Peyer's patch (tissue), 4 donors: ENCODE results near the gene ITGA5. TPM values are rescaled to one million over a fixed set of nuclear protein-coding genes. Genes with fewer than 3 reads are reported as not detected.

ENCODE experiments used
- DNase-seq, 3 donors: peaks; one replicate each; pipeline ENCODE4 v3.0.0-alpha.2; 2017 to 2019
- H3K27ac ChIP-seq, 4 donors: fragments of 200-600 bp; sonication (generic); one replicate each; pipeline ENCODE4 v1.5.1; 2016 to 2019
- H3K27me3 ChIP-seq, 2 donors: fragments of 200-600 bp; sonication (generic); one replicate each; pipeline ENCODE4 v1.5.1; 2019
- H3K36me3 ChIP-seq, 3 donors: fragments of 200-600 bp; sonication (generic); one replicate each; pipeline ENCODE4 v1.5.1; 2016 to 2019
- H3K4me1 ChIP-seq, 4 donors: fragments of 200-600 bp; sonication (generic); one replicate each; pipeline ENCODE4 v1.5.1; 2016 to 2019
- H3K4me3 ChIP-seq, 4 donors: fragments of 200-600 bp; sonication (generic); 1 replicate in 3 of 4; 2 replicates in 1 of 4; pipeline ENCODE4 v1.5.1; 2016 to 2019; ENCODE audit warnings: mild to moderate bottlenecking in 1 of 4
- H3K9me3 ChIP-seq, 4 donors: fragments of 200-600 bp; sonication (generic); one replicate each; pipeline ENCODE4 v1.5.1; 2016 to 2019; ENCODE audit warnings: mild to moderate bottlenecking in 1 of 4
- POLR2A ChIP-seq, 2 donors: fragments of 450-650 bp; IDR thresholded peaks; one replicate each; pipeline ENCODE4 v1.5.1; 2017; ENCODE audit warnings: antibody characterized with exemption in 2 of 2, mild to moderate bottlenecking in 2 of 2, moderate library complexity in 2 of 2
- total RNA-seq, 4 donors: library from RNA; depleted of rRNA; stranded (reverse); fragments of >200 nt; gene quantifications; one replicate each; pipeline ENCODE4 v1.1.0, GENCODE V29; 2016
- TF ChIP-seq, protein P1 (sequence below), 6 experiments: fragments of 450-650 bp in 4 of 6; fragments of 200-600 bp in 2 of 6; sonication (generic) in 1 of 6; IDR thresholded peaks; one replicate each; pipeline ENCODE4 v1.5.1; 2017 to 2019; ENCODE audit warnings: antibody characterized with exemption in 6 of 6, mild to moderate bottlenecking in 3 of 6, moderate library complexity in 1 of 6

The ITGA5 gene
- total RNA-seq, 4 donors from 2014 or later, result 21.0 to 78.4 (median 44.5) TPM

DNA sequence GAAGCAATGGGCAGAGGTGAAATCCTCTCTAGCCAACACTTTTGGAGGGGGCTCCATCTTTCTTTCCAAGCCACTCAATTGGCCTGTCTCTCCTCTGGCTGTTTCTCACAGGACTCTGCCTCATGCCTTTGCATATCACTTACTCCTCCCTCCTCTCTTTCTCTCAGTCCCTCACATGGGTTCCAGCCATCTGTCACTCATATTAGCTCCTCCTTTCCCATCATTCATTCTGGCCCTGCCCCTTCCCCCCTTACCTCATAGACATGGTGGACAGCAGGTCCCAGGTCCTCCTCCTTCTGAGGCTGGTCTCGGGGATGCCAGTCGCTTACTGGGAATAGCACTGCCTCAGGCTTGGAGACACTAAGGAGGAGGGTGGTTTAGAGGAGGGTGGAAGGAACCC is 17.9 kb downstream of the ITGA5 start:
- no peaks in the 10 kb centered on the region for H3K27me3 ChIP-seq
- H3K27ac ChIP-seq, result no peak overlapping the region
- H3K36me3 ChIP-seq, result peaks cover 0 to 93% (median 0%) of the 10 kb centered on the region in 3 donors
- TF ChIP-seq POLR2A (IDR thresholded peaks at IDR 0.05), result no peak
- TF ChIP-seq, protein P1, sequence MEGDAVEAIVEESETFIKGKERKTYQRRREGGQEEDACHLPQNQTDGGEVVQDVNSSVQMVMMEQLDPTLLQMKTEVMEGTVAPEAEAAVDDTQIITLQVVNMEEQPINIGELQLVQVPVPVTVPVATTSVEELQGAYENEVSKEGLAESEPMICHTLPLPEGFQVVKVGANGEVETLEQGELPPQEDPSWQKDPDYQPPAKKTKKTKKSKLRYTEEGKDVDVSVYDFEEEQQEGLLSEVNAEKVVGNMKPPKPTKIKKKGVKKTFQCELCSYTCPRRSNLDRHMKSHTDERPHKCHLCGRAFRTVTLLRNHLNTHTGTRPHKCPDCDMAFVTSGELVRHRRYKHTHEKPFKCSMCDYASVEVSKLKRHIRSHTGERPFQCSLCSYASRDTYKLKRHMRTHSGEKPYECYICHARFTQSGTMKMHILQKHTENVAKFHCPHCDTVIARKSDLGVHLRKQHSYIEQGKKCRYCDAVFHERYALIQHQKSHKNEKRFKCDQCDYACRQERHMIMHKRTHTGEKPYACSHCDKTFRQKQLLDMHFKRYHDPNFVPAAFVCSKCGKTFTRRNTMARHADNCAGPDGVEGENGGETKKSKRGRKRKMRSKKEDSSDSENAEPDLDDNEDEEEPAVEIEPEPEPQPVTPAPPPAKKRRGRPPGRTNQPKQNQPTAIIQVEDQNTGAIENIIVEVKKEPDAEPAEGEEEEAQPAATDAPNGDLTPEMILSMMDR (IDR thresholded peaks at IDR 0.05), result no peak
- DNase-seq, result no peak
- no peaks in the 10 kb centered on the region for H3K4me1 ChIP-seq
- no peaks in the 10 kb centered on the region for H3K9me3 ChIP-seq
- no peak overlapping the region for H3K4me3 ChIP-seq

DNA sequence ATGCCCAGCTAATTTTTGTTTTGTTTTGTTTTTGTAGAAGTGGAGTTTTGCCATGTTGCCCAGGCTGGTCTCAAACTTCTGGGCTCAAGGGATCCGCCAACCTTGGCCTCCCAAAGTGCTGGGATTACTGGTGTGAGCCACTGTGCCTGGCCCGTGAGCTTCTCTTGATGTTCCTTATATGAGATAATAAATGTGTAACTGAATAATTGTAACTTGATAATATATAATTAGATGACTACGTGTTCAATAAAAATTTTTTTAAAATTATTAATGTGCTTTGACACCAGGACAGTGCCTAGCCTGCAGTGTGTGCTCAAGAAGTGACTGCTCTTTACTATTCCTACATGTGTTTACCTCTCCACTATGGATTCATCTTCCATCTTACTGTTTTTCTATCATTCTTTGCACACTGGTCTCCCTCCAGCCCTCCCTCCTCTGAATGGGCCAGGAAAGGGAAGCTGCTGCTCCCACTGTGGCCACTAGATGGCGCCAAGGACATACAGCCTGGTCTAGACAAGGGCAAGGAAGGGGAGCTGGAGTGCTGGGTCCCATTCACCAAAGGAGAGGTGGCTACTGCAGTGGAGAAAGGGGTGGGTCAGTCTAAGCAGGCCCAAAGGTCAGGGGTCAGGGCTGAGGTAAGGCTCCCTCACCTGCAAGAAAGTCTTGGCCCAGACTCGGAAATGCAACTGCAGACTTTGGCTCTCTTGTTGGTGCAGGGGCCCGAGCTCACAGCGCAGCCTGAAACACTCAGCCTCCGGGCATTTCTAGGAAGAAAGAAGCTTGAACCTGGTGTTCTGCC is 19.9 kb downstream of the ITGA5 start:
- peak; percentile 87 to 93 (median 88) for DNase-seq
- no peaks in the 10 kb centered on the region for H3K9me3 ChIP-seq

DNA sequence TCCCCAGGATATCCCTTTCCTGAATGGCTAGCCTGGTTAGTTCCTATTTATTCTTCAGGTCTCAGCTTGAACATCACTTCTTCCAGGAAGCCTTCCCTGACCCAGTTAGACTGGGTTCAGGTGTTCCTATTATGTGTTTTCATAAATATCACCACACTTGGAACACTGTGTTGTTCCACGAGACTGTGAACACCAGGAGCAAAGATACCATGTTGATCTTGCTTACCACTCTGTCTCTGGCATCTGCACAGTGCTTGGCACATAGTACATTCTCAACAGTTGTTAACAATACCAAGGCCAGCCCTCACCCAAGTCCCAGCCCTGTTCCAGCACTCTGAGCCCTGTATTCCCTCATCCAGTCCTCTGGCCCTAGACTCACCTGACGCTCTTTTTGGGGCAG is 20.8 kb downstream of the ITGA5 start:
- DNase-seq, result no peak
- TF ChIP-seq POLR2A (IDR thresholded peaks at IDR 0.05), result no peak
- TF ChIP-seq, protein P1 (IDR thresholded peaks at IDR 0.05), result no peak
- H3K27me3 ChIP-seq, result no peaks in the 10 kb centered on the region
- H3K9me3 ChIP-seq, result no peaks in the 10 kb centered on the region
- H3K27ac ChIP-seq, result no peak overlapping the region
- H3K4me1 ChIP-seq, result no peaks in the 10 kb centered on the region
- peaks cover 0 to 83% (median 0%) of the 10 kb centered on the region in 3 donors for H3K36me3 ChIP-seq
- no peak overlapping the region for H3K4me3 ChIP-seq

More for the DNA sequence above, 19.9 kb downstream of the ITGA5 start:
- no peaks in the 10 kb centered on the region for H3K4me1 ChIP-seq
- no peak for TF ChIP-seq POLR2A (IDR thresholded peaks at IDR 0.05)
- TF ChIP-seq, protein P1 (IDR thresholded peaks at IDR 0.05), result peak; percentile 89 to 98 (median 94)
- no peak overlapping the region for H3K27ac ChIP-seq
- H3K36me3 ChIP-seq, result peaks cover 0 to 93% (median 0%) of the 10 kb centered on the region in 3 donors
- no peak overlapping the region for H3K4me3 ChIP-seq
- H3K27me3 ChIP-seq, result no peaks in the 10 kb centered on the region

DNA sequence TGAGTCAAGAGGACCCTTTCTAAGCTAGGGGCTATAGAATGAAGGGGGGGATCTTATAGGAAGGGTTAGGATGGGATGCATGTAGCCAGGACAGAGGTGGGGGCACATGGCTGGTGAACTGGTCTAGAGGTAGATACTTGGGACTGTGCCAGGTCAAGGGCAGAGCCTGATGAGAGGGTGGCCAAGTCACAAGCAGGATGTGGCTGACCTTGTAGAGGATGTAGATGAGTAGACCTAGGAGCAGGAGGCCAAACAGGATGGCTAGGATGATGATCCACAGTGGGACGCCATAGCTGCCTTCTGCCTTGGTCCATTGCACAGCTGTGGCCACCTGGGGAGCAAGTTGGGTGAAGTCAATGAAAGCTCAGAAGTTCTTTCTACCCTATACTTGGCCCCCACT is 21.9 kb downstream of the ITGA5 start:
- no peak for DNase-seq

DNA sequence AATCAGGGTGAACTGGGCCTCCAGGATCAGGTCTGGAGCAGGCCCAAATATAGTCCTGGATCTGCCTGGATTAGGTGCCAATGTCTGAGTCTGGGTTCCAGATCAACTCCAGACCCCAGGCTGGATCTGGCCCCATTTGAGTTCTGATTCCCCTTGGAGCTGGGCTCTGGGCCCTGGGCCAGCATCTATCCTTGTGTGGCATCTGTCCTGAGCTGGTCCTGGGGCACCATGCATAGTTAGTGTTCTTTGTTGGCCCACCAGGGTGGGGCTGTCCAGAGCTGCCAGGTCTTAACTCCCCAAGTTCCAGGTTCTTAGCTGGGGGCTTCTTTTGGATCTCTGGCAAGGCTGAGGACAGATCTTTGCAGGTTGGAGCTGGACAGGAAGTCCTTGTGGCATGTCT is 23.5 kb downstream of the ITGA5 start:
- H3K27me3 ChIP-seq, result no peaks in the 10 kb centered on the region
- peaks cover 0 to 11% (median 1%) of the 10 kb centered on the region in 4 donors for H3K4me1 ChIP-seq
- peaks cover 0 to 57% (median 0%) of the 10 kb centered on the region in 3 donors for H3K36me3 ChIP-seq
- DNase-seq, result no peak
- H3K9me3 ChIP-seq, result no peaks in the 10 kb centered on the region
- TF ChIP-seq, protein P1 (IDR thresholded peaks at IDR 0.05), result no peak
- no peak for TF ChIP-seq POLR2A (IDR thresholded peaks at IDR 0.05)
- no peak overlapping the region for H3K4me3 ChIP-seq
- no peak overlapping the region for H3K27ac ChIP-seq

More for the DNA sequence above, 21.9 kb downstream of the ITGA5 start:
- Histone ChIP-seq H3K4me3 (no peak overlapping the region), H3K36me3 (peaks cover 0 to 73% (median 0%) of the 10 kb centered on the region in 3 donors), H3K27me3 (no peaks in the 10 kb centered on the region), H3K4me1 (no peaks in the 10 kb centered on the region), H3K9me3 (no peaks in the 10 kb centered on the region), H3K27ac (no peak overlapping the region)
- TF ChIP-seq, protein P1 (IDR thresholded peaks at IDR 0.05), result no peak
- TF ChIP-seq POLR2A (IDR thresholded peaks at IDR 0.05), result no peak
